HepG2 (cell line): ENCODE data around the gene ARHGEF38.

Experiments used
- CEBPB ChIP-seq: IDR thresholded peaks from 2 replicates; pipeline ENCODE4 v1.6.1; 2011; ENCODE audit warnings: low read depth, low read length, improper control_type of control experiment, borderline replicate concordance
- CTCF ChIP-seq: sonication (generic); formaldehyde crosslinking; IDR thresholded peaks from 2 replicates; pipeline ENCODE4 v1.5.0; 2020; ENCODE audit warnings: mild to moderate bottlenecking, missing genetic modification reagents, moderate library complexity
- KDM4B ChIP-seq: sonication (generic); formaldehyde crosslinking; IDR thresholded peaks from 2 replicates; pipeline ENCODE4 v1.4.0; 2020; ENCODE audit warnings: missing genetic modification reagents
- LCORL ChIP-seq, 2 experiments: fragments of 450-650 bp in 1 of 2; sonication (generic) in 1 of 2; formaldehyde crosslinking in 1 of 2; IDR thresholded peaks; 2 replicates each; pipeline versions ENCODE4 v1.5.0 to v1.6.1; 2017 to 2020; ENCODE audit warnings: antibody characterized with exemption in 1 of 2, missing genetic modification reagents in 1 of 2
- NR3C1 ChIP-seq: sonication (generic); formaldehyde crosslinking; IDR thresholded peaks from 2 replicates; pipeline ENCODE4 v1.4.0; 2020; ENCODE audit warnings: missing genetic modification reagents
- POLR2A ChIP-seq, 2 experiments: IDR thresholded peaks; 2 replicates each; pipeline ENCODE4 v1.6.1; 2011; ENCODE audit warnings: low read depth in 2 of 2, low read length in 2 of 2, mild to moderate bottlenecking in 1 of 2, moderate library complexity in 1 of 2; ENCODE audit not compliant: insufficient read depth in 1 of 2
- RFX1 ChIP-seq: fragments of 450-650 bp; IDR thresholded peaks from 2 replicates; pipeline ENCODE4 v1.6.1; 2017
- SCMH1 ChIP-seq: sonication (generic); formaldehyde crosslinking; IDR thresholded peaks from 2 replicates; pipeline ENCODE4 v1.9.0; 2021; ENCODE audit warnings: missing genetic modification reagents, mild to moderate bottlenecking, borderline replicate concordance
- SRSF9 ChIP-seq: fragments of 200-400 bp; formaldehyde crosslinking; IDR thresholded peaks from 2 replicates; pipeline ENCODE4 v1.6.1; 2018; ENCODE audit warnings: borderline replicate concordance, mild to moderate bottlenecking, low read depth, low read length; ENCODE audit not compliant: insufficient read depth, poor library complexity, severe bottlenecking
- ZNF180 ChIP-seq: sonication (generic); formaldehyde crosslinking; IDR thresholded peaks from 2 replicates; pipeline ENCODE4 v1.4.0; 2020; ENCODE audit warnings: low read depth, missing genetic modification reagents, borderline replicate concordance

GRCh38 chr4:105603158-105603557 is 50.7 kb downstream of the ARHGEF38 start:
- TF ChIP-seq SCMH1 (CRISPR knock-in tag) (no peak), NR3C1 (CRISPR knock-in tag) (no peak), LCORL (IDR thresholded peaks at IDR 0.05) (no peak), LCORL (CRISPR knock-in tag; IDR thresholded peaks at IDR 0.05) (no peak), ZNF180 (CRISPR knock-in tag) (no peak), RFX1 (no peak), POLR2A (IDR thresholded peaks at IDR 0.05; ENCODE audit: insufficient read depth in 1 of 2, low read depth in 2 of 2, low read length in 2 of 2) (no peak), KDM4B (CRISPR knock-in tag) (no peak), CEBPB (no peak), CTCF (CRISPR knock-in tag) (no peak), SRSF9 (no peak)
